HG03097 (cell line): ENCODE results near the gene SYNM.
"Not testable (repeated sequence)": the region's sequence is repeated elsewhere in the genome, so short reads cannot be mapped to it uniquely, and the experiment has no call there.

Experiments used
- ATAC-seq: cut with Tn5 transposase; IDR thresholded peaks from one replicate; pipeline ENCODE4 v1.9.1; 2021; ENCODE audit not compliant: unreplicated experiment, low FRiP score

The SYNM gene

GRCh38 chr15:99102332-99103235 is 2.3 kb upstream of the SYNM start:
- no peak for ATAC-seq

GRCh38 chr15:99103279-99103678 is 1.6 kb upstream of the SYNM start:
- ATAC-seq, result no peak

GRCh38 chr15:99105514-99106341 is 848 bp downstream of the SYNM start:
- ATAC-seq, result peak; percentile 38

- no peak for ATAC-seq
Observed at GRCh38 chr15:99106417-99107220, 1.7 kb downstream of the SYNM start.

GRCh38 chr15:99108993-99109392 is 4.1 kb downstream of the SYNM start:
- ATAC-seq, result no peak

GRCh38 chr15:99109555-99110021 is 4.7 kb downstream of the SYNM start:
- ATAC-seq, result no peak

GRCh38 chr15:99110093-99110492 is 5.2 kb downstream of the SYNM start:
- ATAC-seq, result no peak

GRCh38 chr15:99110581-99111320 is 5.9 kb downstream of the SYNM start:
- no peak for ATAC-seq

GRCh38 chr15:99111641-99112040 is 6.8 kb downstream of the SYNM start:
- ATAC-seq, result not testable (repeated sequence)

GRCh38 chr15:99113547-99114271 is 8.8 kb downstream of the SYNM start:
- no peak for ATAC-seq

GRCh38 chr15:99114511-99115299 is 9.8 kb downstream of the SYNM start:
- no peak for ATAC-seq

GRCh38 chr15:99115300-99116215 is 10.7 kb downstream of the SYNM start:
- ATAC-seq, result no peak

- ATAC-seq, result no peak
Observed at GRCh38 chr15:99117111-99117510, 12.2 kb downstream of the SYNM start.

- no peak for ATAC-seq
Observed at GRCh38 chr15:99117563-99118257, 12.8 kb downstream of the SYNM start.

GRCh38 chr15:99118258-99118632 is 13.4 kb downstream of the SYNM start:
- ATAC-seq, result no peak

- ATAC-seq, result no peak
Observed at GRCh38 chr15:99118801-99119546, 14.1 kb downstream of the SYNM start.
